GM18951 (cell line): Measurements from ENCODE around the gene CTU2.
A peak's percentile ranks its signal among the peaks of the same experiment; 100 is the strongest.
"Not testable (repeated sequence)": the region's sequence is repeated elsewhere in the genome, so short reads cannot be mapped to it uniquely, and the experiment has no call there.

Source experiments
- POLR2A ChIP-seq: IDR thresholded peaks from 4 replicates; pipeline ENCODE4 v1.6.1; 2011; ENCODE audit warnings: mild to moderate bottlenecking; ENCODE audit not compliant: insufficient read length, insufficient read depth; ENCODE audit errors: extremely low read depth
- in situ Hi-C: fragments of 300-500 bp; cut with MboI; formaldehyde crosslinking; loops from one replicate; pipeline ENCODE4 v1.12.0; 2022; ENCODE audit warnings: low sequenced_read_pairs, mixed read lengths, inconsistent platforms; ENCODE audit not compliant: unreplicated experiment

CTU2 gene

DNA sequence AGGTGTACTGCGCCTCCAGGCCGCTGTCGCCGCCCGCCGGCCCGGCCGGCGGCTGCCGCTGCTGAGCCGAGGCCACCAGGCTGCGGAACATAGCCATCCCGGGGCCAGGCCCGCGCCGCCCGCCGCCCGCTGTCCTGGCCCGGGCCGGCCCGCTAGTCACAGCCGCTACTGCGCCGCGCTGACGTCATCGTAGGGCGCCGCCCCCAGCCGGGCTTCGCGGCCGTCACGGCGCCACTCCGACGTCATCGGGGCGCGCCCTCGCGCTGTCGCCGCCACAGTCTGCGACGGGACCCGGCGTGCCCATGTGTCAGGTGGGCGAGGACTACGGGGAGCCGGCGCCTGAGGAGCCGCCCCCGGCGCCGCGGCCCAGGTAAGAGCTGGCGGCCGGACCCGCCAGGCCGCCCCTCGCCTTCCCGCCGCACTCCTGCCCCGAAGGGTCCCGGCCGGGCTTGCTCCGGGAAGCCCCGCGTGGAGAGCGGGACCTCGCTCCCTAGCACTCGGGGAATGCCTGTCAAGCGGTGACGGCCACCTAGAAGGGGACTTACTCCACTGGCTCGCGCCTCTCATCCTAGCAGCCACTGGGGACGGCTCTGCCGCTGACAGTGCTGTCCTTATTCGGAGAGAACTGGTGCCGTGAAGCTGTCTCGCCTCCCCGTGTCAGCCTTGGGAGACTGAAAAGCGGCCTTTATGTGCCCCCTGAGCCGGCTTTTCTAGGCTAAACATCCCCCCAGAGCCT lies at the start of gene CTU2, which contains the start of gene RNF166:
TSS of gene CTU2 (plus strand) at position 275 of the 736 bp plus-strand sequence. CDS start at position 303, 28 bp downstream.
TSS of gene RNF166 (minus strand) at position 180 of the 736 bp plus-strand sequence. CDS start at position 97, 83 bp downstream.
- in situ Hi-C loops = no loop called here
- TF ChIP-seq POLR2A = peak; percentile 81

DNA sequence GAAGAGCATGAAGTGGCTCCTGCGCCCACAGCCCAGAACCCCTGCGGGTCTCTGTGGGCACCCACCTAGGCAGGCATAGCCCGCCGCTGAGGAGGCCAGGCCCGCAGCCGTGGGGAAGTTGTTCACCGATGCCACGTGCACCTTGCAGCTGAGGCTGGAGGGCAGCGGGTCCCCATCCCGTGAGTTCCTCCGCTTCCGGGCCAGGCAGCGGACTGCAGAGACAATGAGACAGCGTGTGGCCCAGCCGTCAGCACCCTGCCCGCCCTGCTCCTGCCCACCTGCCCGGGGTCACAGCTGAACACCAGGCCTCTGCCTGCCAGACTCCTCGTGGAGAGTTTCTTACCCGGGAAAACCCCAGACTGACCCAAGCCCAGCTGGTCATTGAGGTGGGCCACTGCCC lies 48.9 kb upstream of the CTU2 start:
- in situ Hi-C loops = no loop called here
- no peak for TF ChIP-seq POLR2A

DNA sequence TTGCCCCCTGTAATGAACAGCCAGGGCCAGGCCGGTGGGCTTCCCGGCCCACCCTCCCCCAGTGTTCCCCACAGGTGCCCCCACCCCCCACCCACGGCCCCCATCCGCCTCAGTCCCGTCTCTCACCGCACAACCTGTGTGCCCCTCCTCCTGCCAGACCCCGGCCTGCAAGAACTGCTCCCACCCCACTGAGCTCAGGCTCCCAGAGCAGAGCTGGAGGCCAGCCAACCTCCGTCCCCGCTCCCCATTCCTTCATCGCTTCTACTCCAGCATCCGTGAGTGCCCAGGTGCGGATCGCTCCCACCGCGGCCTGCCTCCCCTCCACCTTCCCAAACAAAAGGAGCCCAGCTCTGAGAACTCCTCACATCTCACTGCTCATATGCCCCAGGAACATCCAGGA lies 47.6 kb upstream of the CTU2 start:
- TF ChIP-seq POLR2A = no peak
- in situ Hi-C loops = no loop called here

DNA sequence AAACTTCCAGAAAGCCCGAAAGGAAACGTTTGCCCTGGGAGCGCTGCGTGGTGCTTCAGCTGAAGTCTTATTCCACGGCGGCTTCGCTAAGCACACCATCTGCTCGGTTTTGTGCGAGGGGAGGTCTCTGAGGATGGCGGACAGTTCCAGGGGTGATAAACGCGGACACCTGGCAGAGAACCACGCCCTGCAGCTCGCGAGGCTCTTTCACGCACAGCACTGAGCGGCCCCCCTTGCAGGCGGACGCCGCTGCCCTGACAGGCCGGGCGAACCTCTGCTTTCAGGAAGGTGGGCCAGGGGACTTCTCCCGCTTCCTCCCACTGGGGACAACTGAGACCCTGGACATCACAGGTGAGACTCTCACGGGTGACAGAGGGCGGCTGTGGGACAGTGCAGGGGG lies 47.1 kb upstream of the CTU2 start:
- TF ChIP-seq POLR2A = no peak
- in situ Hi-C loops = no loop called here

DNA sequence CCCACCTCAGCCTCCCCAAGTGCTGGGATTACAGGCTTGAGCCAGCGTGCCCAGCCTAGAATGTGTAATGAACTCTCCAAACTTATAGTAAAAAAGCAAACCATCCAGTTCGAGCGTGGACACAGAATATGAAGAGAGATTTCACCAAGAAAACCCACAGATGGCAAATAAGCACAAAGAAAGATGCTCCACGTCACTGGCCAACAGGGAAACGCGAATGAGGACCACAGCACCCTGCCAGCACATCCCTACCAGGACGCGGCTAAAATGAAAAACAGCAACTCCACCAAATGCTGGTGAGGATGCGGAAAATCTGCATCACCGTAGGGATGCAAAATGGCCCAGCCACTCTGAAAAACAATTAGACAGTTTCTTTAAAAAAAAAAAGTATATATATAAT lies 44.8 kb upstream of the CTU2 start:
- in situ Hi-C loops = no loop called here
- TF ChIP-seq POLR2A = no peak

DNA sequence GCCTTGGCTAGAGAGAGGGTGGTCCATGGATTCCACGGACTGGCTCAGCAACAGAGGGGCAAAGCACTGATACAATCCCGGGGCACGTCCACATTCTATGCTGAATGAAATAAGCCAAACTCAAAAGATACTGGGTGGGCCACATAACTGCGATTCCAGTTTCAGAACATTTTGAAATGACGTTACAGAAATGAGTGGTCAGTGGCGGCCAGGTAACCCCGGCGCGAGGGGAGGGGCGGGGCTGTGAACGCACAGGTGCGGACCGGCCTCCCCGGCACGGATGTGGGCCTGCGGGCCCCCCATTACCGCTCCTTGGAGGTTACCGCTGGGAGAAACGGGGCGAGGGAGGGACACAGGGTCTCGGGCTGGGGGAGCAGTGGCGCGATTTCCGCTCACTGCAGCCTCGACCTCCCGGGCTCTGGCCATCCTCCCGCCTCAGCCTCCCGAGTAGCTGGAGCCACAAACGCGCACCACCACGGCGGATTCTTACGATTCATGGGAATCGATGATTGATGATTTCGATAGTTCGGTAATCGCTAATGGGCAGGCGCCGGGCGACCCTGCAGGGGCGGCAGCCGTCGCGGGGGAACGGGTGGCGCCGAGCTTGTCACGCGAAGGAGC lies 44.0 kb upstream of the CTU2 start:
- in situ Hi-C loops = no loop called here
- TF ChIP-seq POLR2A = no peak

DNA sequence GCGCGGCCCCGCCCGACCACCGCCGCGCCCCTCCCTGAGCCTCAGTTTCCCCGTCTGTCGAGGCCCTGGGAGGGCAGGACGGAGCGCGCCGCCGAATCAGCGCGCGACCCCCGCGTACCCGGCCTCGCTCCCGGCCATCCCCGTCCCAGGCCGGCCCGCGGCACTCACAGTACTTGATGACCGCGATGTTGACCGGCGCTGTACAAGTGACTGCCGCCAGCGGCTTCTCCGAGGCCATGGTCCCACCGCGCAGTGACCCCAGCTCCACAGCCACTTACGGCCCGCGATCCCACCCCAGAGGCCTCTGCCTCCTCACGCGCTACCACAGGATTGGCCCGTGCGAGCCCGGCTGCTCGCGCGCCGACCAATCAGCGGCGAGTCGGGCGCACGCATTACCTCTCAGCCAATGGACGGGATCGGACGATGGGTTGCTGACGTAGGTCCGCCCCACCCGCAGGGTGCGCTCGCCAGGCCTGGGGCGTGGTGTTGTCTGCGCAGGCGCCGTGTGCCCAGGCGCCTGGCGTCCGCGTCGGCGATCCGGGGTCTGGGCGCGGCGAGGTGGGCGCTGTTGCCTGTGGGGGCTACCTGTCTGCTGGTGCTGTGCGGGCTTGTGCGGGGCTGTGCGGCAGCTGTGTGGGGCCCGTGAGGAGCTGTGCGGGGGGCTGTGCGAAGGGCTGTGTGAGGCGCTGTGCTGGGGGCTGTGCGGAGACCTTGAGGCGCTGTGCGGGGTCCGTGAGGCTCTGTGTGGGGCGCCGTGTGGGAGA lies 43.3 kb upstream of the CTU2 start, which contains the start of gene MVD:
TSS of gene MVD (minus strand) at position 249 of the 764 bp plus-strand sequence. CDS start at position 238, 11 bp downstream.
- in situ Hi-C loops = no loop called here
- peak; percentile 97 for TF ChIP-seq POLR2A

DNA sequence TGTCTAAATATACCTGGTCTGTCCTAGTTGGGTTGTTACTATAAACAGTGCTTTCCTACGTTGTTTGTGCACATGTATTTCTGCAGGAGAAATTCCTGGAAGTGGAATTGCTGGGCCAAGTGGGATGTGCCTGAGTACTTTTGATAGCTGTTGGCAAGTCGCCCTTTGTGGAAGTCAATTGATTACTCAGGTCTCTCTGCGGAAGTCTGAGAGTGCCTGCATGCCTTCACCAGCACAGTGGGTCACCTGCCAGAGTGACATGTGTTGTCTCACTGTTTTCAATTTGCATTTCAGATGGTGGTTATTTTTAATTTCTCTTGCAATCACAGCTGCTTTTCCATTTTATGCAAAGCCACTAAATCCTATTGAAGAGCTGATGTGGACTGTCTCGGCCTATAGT lies 41.2 kb upstream of the CTU2 start:
- in situ Hi-C loops = no loop called here
- no peak for TF ChIP-seq POLR2A

DNA sequence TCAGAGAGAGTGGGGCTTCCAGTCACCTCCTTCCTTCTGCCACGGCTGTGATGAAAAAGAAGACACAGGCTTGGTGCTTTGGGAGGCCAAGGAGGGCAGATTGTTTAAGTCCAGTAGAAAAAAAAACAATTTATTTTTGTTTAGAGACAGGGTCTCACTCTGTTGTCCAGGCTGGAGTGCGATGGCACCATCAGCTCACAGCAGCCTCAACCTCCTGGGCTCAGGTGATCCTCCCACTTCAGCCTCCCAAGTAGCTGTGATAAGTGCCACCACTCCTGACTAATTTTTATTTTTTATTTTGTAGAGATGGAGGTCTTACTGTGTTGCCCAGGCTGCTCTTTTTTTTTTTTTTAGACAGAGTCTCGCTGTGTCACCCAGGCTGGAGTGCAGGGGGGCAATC lies 40.7 kb upstream of the CTU2 start:
- TF ChIP-seq POLR2A = no peak
- in situ Hi-C loops = no loop called here

DNA sequence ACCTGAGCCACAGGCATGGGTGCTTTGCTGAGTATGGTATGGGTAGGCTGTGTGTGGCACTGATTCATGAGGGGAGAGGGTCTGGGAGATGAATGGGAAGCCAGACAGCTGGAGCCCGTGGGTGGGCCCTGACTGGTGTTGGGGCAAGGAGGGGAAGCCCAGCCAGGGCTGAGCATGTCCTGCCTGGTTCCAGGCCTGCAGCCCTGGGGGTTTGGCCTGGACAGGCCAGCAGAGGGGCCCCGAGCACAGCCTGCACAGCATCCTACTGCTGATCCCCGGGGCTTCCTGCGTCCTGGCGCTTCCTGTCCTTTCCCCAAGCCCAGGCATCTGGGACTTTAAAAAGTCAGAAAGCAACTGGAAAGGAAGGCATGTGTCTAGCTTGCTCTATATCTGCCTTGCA lies 38.8 kb upstream of the CTU2 start:
- in situ Hi-C loops = no loop called here
- no peak for TF ChIP-seq POLR2A

DNA sequence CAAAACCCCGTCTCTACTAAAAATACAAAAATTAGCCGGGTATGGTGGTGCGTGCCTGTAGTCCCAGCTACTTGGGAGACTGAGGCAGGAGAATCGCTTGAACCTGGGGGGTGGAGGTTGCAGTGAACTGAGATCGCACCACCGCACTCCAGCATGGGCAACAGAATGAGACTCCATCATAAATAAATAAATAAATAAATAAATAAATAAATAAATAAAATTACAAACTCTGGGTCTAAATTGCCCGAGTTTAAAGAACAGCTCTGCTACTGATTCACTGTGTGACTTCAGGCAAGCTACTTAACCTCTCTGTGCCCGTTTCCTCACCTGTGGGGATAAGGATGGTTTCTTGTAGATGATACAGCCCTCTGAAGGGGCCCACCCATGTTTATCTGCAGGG lies 36.8 kb upstream of the CTU2 start:
- in situ Hi-C loops = not testable (repeated sequence)

DNA sequence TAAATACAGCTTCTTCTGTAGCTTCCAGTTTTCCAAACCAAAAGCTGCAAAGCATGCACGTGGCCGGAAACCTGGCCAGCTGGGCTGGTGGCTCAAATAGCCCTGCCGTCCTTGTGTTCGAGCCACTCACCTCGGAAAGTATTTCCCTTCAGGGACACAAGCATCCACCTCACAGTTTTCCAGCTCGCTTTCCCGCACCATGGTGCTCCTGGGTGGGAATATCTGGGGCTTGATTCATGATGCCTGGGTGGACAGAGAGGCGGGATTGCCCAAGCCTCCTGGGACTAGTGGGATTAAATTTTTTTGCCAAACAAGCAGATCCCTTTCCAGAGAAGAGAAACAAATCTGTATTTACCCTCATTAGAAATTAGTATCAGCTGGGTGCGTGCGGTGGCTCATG lies 36.3 kb upstream of the CTU2 start:
- TF ChIP-seq POLR2A = no peak
- in situ Hi-C loops = no loop called here

DNA sequence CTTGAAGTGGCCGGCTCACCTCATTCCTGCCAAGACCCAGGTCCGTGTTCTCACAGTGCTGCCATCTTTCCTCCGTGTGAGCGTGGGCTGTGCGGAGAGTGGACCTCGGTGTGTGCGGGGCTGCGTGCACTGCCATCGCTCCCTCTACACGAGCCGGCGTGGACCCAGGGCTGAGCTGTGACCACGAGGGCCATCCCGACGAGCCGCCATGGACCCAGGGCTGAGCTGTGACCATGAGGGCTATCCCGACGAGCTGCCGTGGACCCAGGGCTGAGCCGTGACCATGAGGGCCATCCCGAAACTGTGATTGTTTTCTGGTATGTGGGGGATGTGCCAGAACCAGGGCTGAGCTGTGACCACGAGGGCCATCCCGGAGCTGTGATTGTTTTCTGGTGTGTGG lies 34.5 kb upstream of the CTU2 start:
- TF ChIP-seq POLR2A = no peak
- in situ Hi-C loops = no loop called here
